Activated naive CD4-positive, alpha-beta T cell treated with anti-CD3 and anti-CD28 coated beads for 36 hours (primary cell): ENCODE measurements around the gene C1orf52. TPM values are rescaled to one million over a fixed set of nuclear protein-coding genes. Genes with fewer than 3 reads are reported as not detected.

Experiments used
- CTCF ChIA-PET: fragments of 350-600 bp; sonication (Branson Sonifier 250); formaldehyde crosslinking; loops from one replicate; lab custom pipeline; 2021; ENCODE audit warnings: antibody characterized with exemption; lab: Charles Lee
- DNase-seq: peaks from one replicate; pipeline ENCODE4 v3.0.0-alpha.2; 2020
- H3K27ac Mint-ChIP-seq: one replicate; pipeline ENCODE4 v1.8.0; 2021; ENCODE audit warnings: mild to moderate bottlenecking, mixed read lengths
- H3K27me3 Mint-ChIP-seq: one replicate; pipeline ENCODE4 v1.8.0; 2021; ENCODE audit warnings: low read depth, mixed read lengths
- H3K36me3 Mint-ChIP-seq: one replicate; pipeline ENCODE4 v1.8.0; 2021; ENCODE audit warnings: low read depth, mixed read lengths
- H3K4me1 Mint-ChIP-seq: one replicate; pipeline ENCODE4 v1.8.0; 2021; ENCODE audit warnings: low read depth, mixed read lengths
- H3K4me3 Mint-ChIP-seq: one replicate; pipeline ENCODE4 v1.8.0; 2021; ENCODE audit warnings: mild to moderate bottlenecking, moderate library complexity, mixed read lengths
- H3K9me3 Mint-ChIP-seq: one replicate; pipeline ENCODE4 v1.8.0; 2021; ENCODE audit warnings: mixed read lengths
- intact Hi-C: fragments of 100-400 bp; cut with micrococcal nuclease; formaldehyde crosslinking; loops from one replicate; pipeline ENCODE4 v1.15.1; 2023
- total RNA-seq, 2 experiments: library from RNA; stranded (reverse); gene quantifications; one replicate each; pipeline ENCODE4 v1.2.3, GENCODE V29; 2021

The C1orf52 gene
- total RNA-seq, 2 experiments from 2014 or later = 28.3 to 29.5 TPM

GRCh38 chr1:85228972-85229371, 30.5 kb downstream of the C1orf52 start:
- CTCF ChIA-PET = interaction anchor here (3.6 kb wide), 1 partner anchor 284 kb away, joined by 17 read pairs; no protein-coding TSS in a partner anchor
- no peaks in the 10 kb centered on the region for H3K36me3 Mint-ChIP-seq
- DNase-seq = no peak

GRCh38 chr1:85225624-85226380, 33.7 kb downstream of the C1orf52 start:
- H3K4me3 Mint-ChIP-seq = no peak overlapping the region
- CTCF ChIA-PET = interaction anchor here (1.7 kb wide), 1 partner anchor 281 kb away, joined by 5 read pairs; no protein-coding TSS in a partner anchor
- no peaks in the 10 kb centered on the region for H3K9me3 Mint-ChIP-seq
- intact Hi-C loops = no loop called here
- no peaks in the 10 kb centered on the region for H3K36me3 Mint-ChIP-seq
- peaks cover 2% of the 10 kb centered on the region for H3K27me3 Mint-ChIP-seq
- no peaks in the 10 kb centered on the region for H3K4me1 Mint-ChIP-seq
- no peak overlapping the region for H3K27ac Mint-ChIP-seq
- no peak for DNase-seq

More at GRCh38 chr1:85228972-85229371, 30.5 kb downstream of the C1orf52 start:
- intact Hi-C loops = no loop called here
- H3K27me3 Mint-ChIP-seq = peaks cover 2% of the 10 kb centered on the region
- no peak overlapping the region for H3K4me3 Mint-ChIP-seq
- H3K27ac Mint-ChIP-seq = no peak overlapping the region
- no peaks in the 10 kb centered on the region for H3K9me3 Mint-ChIP-seq
- H3K4me1 Mint-ChIP-seq = no peaks in the 10 kb centered on the region

GRCh38 chr1:85224734-85225623, 34.5 kb downstream of the C1orf52 start:
- H3K4me1 Mint-ChIP-seq = no peaks in the 10 kb centered on the region
- no peaks in the 10 kb centered on the region for H3K36me3 Mint-ChIP-seq
- no peak for DNase-seq
- no peak overlapping the region for H3K27ac Mint-ChIP-seq
- peaks cover 2% of the 10 kb centered on the region for H3K27me3 Mint-ChIP-seq
- intact Hi-C loops = no loop called here
- CTCF ChIA-PET = interaction anchor here (0.6 to 1.7 kb wide), 4 partner anchors 24 to 280 kb away, joined by 3 to 5 read pairs (median 4); partner anchors contain the start of gene C1orf52
- H3K9me3 Mint-ChIP-seq = no peaks in the 10 kb centered on the region
- H3K4me3 Mint-ChIP-seq = no peak overlapping the region

GRCh38 chr1:85224295-85224694, 35.2 kb downstream of the C1orf52 start:
- Mint-ChIP-seq H3K36me3 (no peaks in the 10 kb centered on the region), H3K9me3 (no peaks in the 10 kb centered on the region), H3K4me3 (no peak overlapping the region), H3K4me1 (no peaks in the 10 kb centered on the region), H3K27me3 (peaks cover under 1% of the 10 kb centered on the region), H3K27ac (no peak overlapping the region)
- DNase-seq = no peak
- CTCF ChIA-PET = interaction anchor here (0.6 to 1.7 kb wide), 4 partner anchors 25 to 279 kb away, joined by 3 to 5 read pairs (median 4); partner anchors contain the start of gene C1orf52
- intact Hi-C loops = no loop called here

GRCh38 chr1:85223334-85223733, 36.1 kb downstream of the C1orf52 start:
- Mint-ChIP-seq H3K4me3 (no peak overlapping the region), H3K27ac (no peak overlapping the region), H3K9me3 (no peaks in the 10 kb centered on the region), H3K4me1 (no peaks in the 10 kb centered on the region), H3K27me3 (peaks cover 2% of the 10 kb centered on the region), H3K36me3 (no peaks in the 10 kb centered on the region)
- CTCF ChIA-PET = no interaction called here
- intact Hi-C loops = no loop called here
- no peak for DNase-seq

GRCh38 chr1:85220756-85221201, 38.7 kb downstream of the C1orf52 start:
- no peaks in the 10 kb centered on the region for H3K4me1 Mint-ChIP-seq
- no peak for DNase-seq
- no peak overlapping the region for H3K27ac Mint-ChIP-seq
- H3K36me3 Mint-ChIP-seq = no peaks in the 10 kb centered on the region
- no peaks in the 10 kb centered on the region for H3K9me3 Mint-ChIP-seq
- CTCF ChIA-PET = no interaction called here
- no peak overlapping the region for H3K4me3 Mint-ChIP-seq
- H3K27me3 Mint-ChIP-seq = peaks cover 12% of the 10 kb centered on the region
- intact Hi-C loops = no loop called here

GRCh38 chr1:85219853-85220610, 39.4 kb downstream of the C1orf52 start:
- Mint-ChIP-seq H3K36me3 (no peaks in the 10 kb centered on the region), H3K27me3 (peaks cover 16% of the 10 kb centered on the region), H3K27ac (no peak overlapping the region), H3K4me3 (no peak overlapping the region), H3K4me1 (no peaks in the 10 kb centered on the region), H3K9me3 (no peaks in the 10 kb centered on the region)
- intact Hi-C loops = no loop called here
- CTCF ChIA-PET = no interaction called here
- no peak for DNase-seq

- intact Hi-C loops = no loop called here
- Mint-ChIP-seq H3K4me3 (no peak overlapping the region), H3K27me3 (peaks cover 19% of the 10 kb centered on the region), H3K4me1 (no peaks in the 10 kb centered on the region), H3K27ac (no peak overlapping the region), H3K36me3 (no peaks in the 10 kb centered on the region), H3K9me3 (no peaks in the 10 kb centered on the region)
- CTCF ChIA-PET = interaction anchor here (1.2 kb wide), 1 partner anchor 107 kb away, joined by 3 read pairs; no protein-coding TSS in a partner anchor
- no peak for DNase-seq
Measured at GRCh38 chr1:85216697-85217096, 42.8 kb downstream of the C1orf52 start.

- no peaks in the 10 kb centered on the region for H3K9me3 Mint-ChIP-seq
- H3K36me3 Mint-ChIP-seq = no peaks in the 10 kb centered on the region
- H3K27ac Mint-ChIP-seq = no peak overlapping the region
- H3K4me1 Mint-ChIP-seq = no peaks in the 10 kb centered on the region
- peaks cover 19% of the 10 kb centered on the region for H3K27me3 Mint-ChIP-seq
- intact Hi-C loops = no loop called here
- H3K4me3 Mint-ChIP-seq = no peak overlapping the region
- DNase-seq = no peak
- CTCF ChIA-PET = no interaction called here
Measured at GRCh38 chr1:85214654-85215053, 44.8 kb downstream of the C1orf52 start.

- H3K4me3 Mint-ChIP-seq = no peak overlapping the region
- no peak for DNase-seq
- CTCF ChIA-PET = no interaction called here
- H3K27me3 Mint-ChIP-seq = no peaks in the 10 kb centered on the region
- no peak overlapping the region for H3K27ac Mint-ChIP-seq
- no peaks in the 10 kb centered on the region for H3K36me3 Mint-ChIP-seq
- no peaks in the 10 kb centered on the region for H3K4me1 Mint-ChIP-seq
- H3K9me3 Mint-ChIP-seq = no peaks in the 10 kb centered on the region
- intact Hi-C loops = loop anchor here (10.0 kb wide), 2 partner anchors 1044 to 1186 kb away; partner anchors contain the start of gene ODF2L
Measured at GRCh38 chr1:85208488-85208887, 51.0 kb downstream of the C1orf52 start.

GRCh38 chr1:85203573-85204171, 55.8 kb downstream of the C1orf52 start:
- CTCF ChIA-PET = interaction anchor here (0.6 to 1.0 kb wide), 2 partner anchors 259 to 1761 kb away, joined by 3 to 5 read pairs; no protein-coding TSS in a partner anchor

More at GRCh38 chr1:85203573-85204171, 55.8 kb downstream of the C1orf52 start:
- no peaks in the 10 kb centered on the region for H3K9me3 Mint-ChIP-seq
- intact Hi-C loops = loop anchor here (5.0 to 10.0 kb wide), 3 partner anchors 696 to 1191 kb away; partner anchors contain the start of genes GNG5, ODF2L and SPATA1
- H3K27ac Mint-ChIP-seq = no peak overlapping the region
- H3K27me3 Mint-ChIP-seq = no peaks in the 10 kb centered on the region
- no peak for DNase-seq
- peaks cover 16% of the 10 kb centered on the region for H3K4me1 Mint-ChIP-seq
- H3K36me3 Mint-ChIP-seq = peaks cover 4% of the 10 kb centered on the region
- no peak overlapping the region for H3K4me3 Mint-ChIP-seq
